DOHH2 (cell line): ENCODE measurements around the gene EXD3.
"Not testable (repeated sequence)": the region's sequence is repeated elsewhere in the genome, so short reads cannot be mapped to it uniquely, and the experiment has no call there.

Source experiments
- H3F3A ChIP-seq: fragments of 200-600 bp; sonication (generic), shearing (Covaris generic); 2 replicates; pipeline ENCODE4 v1.6.0; 2016; ENCODE audit warnings: antibody characterized with exemption, mild to moderate bottlenecking; ENCODE audit not compliant: control insufficient read depth, insufficient read depth
- H3K27ac ChIP-seq: fragments of 200-600 bp; sonication (generic); 2 replicates; pipeline ENCODE4 v1.5.1; 2014; ENCODE audit warnings: low read depth, mild to moderate bottlenecking, low read length, moderate library complexity
- H3K27me3 ChIP-seq: fragments of 200-600 bp; sonication (generic); 2 replicates; pipeline ENCODE4 v1.6.1; 2014; ENCODE audit warnings: mild to moderate bottlenecking, low read length, mixed read lengths; ENCODE audit not compliant: control insufficient read depth
- H3K36me3 ChIP-seq: fragments of 200-600 bp; sonication (generic); 2 replicates; pipeline ENCODE4 v1.6.1; 2014; ENCODE audit warnings: mild to moderate bottlenecking, low read length, moderate library complexity, mixed read lengths; ENCODE audit not compliant: control insufficient read depth
- H3K4me1 ChIP-seq: fragments of 200-600 bp; sonication (generic); 2 replicates; pipeline ENCODE4 v1.6.1; 2014; ENCODE audit warnings: mild to moderate bottlenecking, low read length, mixed read lengths; ENCODE audit not compliant: control insufficient read depth
- H3K4me2 ChIP-seq: fragments of 200-600 bp; sonication (generic); 2 replicates; pipeline ENCODE4 v1.6.0; 2014; ENCODE audit warnings: mild to moderate bottlenecking, low read length, moderate library complexity
- H3K4me3 ChIP-seq: fragments of 200-600 bp; sonication (generic); 2 replicates; pipeline ENCODE4 v1.5.1; 2014; ENCODE audit warnings: mild to moderate bottlenecking, low read length, mixed read lengths
- H3K79me2 ChIP-seq: fragments of 200-600 bp; sonication (generic); 2 replicates; pipeline ENCODE4 v1.6.1; 2014; ENCODE audit warnings: mild to moderate bottlenecking, low read length, mixed read lengths; ENCODE audit not compliant: control insufficient read depth
- H3K9me2 ChIP-seq: fragments of 200-600 bp; sonication (generic); replicated peaks from 2 replicates; pipeline ENCODE4 v1.6.1; 2014; ENCODE audit warnings: mild to moderate bottlenecking, low read length, mixed read lengths; ENCODE audit not compliant: control insufficient read depth
- H3K9me3 ChIP-seq: fragments of 200-600 bp; sonication (generic); 2 replicates; pipeline ENCODE4 v1.6.1; 2014; ENCODE audit warnings: antibody characterized with exemption, low read length, mixed read lengths; ENCODE audit not compliant: control insufficient read depth, insufficient read depth
- H4K20me1 ChIP-seq: fragments of 200-600 bp; sonication (generic); 2 replicates; pipeline ENCODE4 v1.6.0; 2014; ENCODE audit warnings: low read depth, mild to moderate bottlenecking, antibody characterized with exemption, low read length, moderate library complexity; ENCODE audit not compliant: control insufficient read depth, insufficient read depth
- CTCF ChIP-seq: fragments of 200-600 bp; sonication (generic); IDR thresholded peaks from one replicate; pipeline ENCODE4 v1.5.1; 2014; ENCODE audit warnings: antibody characterized with exemption, mild to moderate bottlenecking, low read depth, low read length; ENCODE audit not compliant: poor library complexity, severe bottlenecking
- EZH2phosphoT487 ChIP-seq: fragments of 200-600 bp; sonication (generic); IDR thresholded peaks from 2 replicates; pipeline ENCODE4 v1.6.1; 2017; ENCODE audit warnings: borderline replicate concordance, mild to moderate bottlenecking, antibody characterized with exemption, low read length, moderate library complexity, mixed read lengths

The EXD3 gene

GRCh38 chr9:137331929-137332328 lies 91.0 kb downstream of the EXD3 start:
- H3K9me3 ChIP-seq, result peaks cover 4% of the 10 kb centered on the region
- no peaks in the 10 kb centered on the region for H3K79me2 ChIP-seq
- H3K4me3 ChIP-seq, result no peak overlapping the region
- H4K20me1 ChIP-seq, result no peaks in the 10 kb centered on the region
- H3K9me2 ChIP-seq, result no peaks in the 10 kb centered on the region
- H3K4me1 ChIP-seq, result peaks cover 12% of the 10 kb centered on the region
- no peaks in the 10 kb centered on the region for H3K36me3 ChIP-seq
- H3K27me3 ChIP-seq, result peaks cover 8% of the 10 kb centered on the region
- TF ChIP-seq CTCF, result no peak
- TF ChIP-seq EZH2phosphoT487, result no peak
- H3F3A ChIP-seq, result peaks cover 2% of the 10 kb centered on the region; the same call in 1 of the 2 replicates
- H3K4me2 ChIP-seq, result no peak overlapping the region
- no peak overlapping the region for H3K27ac ChIP-seq

GRCh38 chr9:137330689-137331088 lies 92.3 kb downstream of the EXD3 start:
- H3K4me3 ChIP-seq, result no peak overlapping the region
- H3K9me2 ChIP-seq, result no peaks in the 10 kb centered on the region
- TF ChIP-seq EZH2phosphoT487, result no peak
- no peak for TF ChIP-seq CTCF

DNA sequence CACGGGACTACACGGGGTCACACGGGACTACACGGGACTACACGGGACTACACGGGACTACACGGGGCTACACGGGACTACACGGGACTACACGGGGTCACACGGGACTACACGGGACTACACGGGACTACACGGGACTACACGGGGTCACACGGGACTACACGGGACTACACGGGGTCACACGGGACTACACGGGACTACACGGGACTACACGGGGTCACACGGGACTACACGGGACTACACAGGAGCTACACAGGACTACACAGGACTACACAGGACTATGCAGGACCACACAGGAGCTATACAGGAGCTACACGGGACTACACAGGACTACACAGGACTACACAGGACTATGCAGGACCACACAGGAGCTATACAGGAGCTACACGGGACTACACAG lies 93.4 kb downstream of the EXD3 start:
- not testable (repeated sequence) for H3K27me3 ChIP-seq, H3K9me2 ChIP-seq, H3K79me2 ChIP-seq, H3F3A ChIP-seq, H3K36me3 ChIP-seq, H3K9me3 ChIP-seq, H3K27ac ChIP-seq, H3K4me2 ChIP-seq, H4K20me1 ChIP-seq, H3K4me3 ChIP-seq
- H3K4me1 ChIP-seq, result peaks cover 19% of the 10 kb centered on the region

More at GRCh38 chr9:137330689-137331088, 92.3 kb downstream of the EXD3 start:
- H3K4me1 ChIP-seq, result peaks cover 25% of the 10 kb centered on the region
- H3K27ac ChIP-seq, result no peak overlapping the region
- H3K9me3 ChIP-seq, result no peaks in the 10 kb centered on the region
- H3K36me3 ChIP-seq, result no peaks in the 10 kb centered on the region
- peaks cover 8% of the 10 kb centered on the region for H3K27me3 ChIP-seq
- peaks cover 6% of the 10 kb centered on the region for H3F3A ChIP-seq
- no peaks in the 10 kb centered on the region for H4K20me1 ChIP-seq
- H3K4me2 ChIP-seq, result no peak overlapping the region
- no peaks in the 10 kb centered on the region for H3K79me2 ChIP-seq

GRCh38 chr9:137327641-137328550 lies 95.1 kb downstream of the EXD3 start:
- H4K20me1 ChIP-seq, H3K4me2 ChIP-seq, H3K79me2 ChIP-seq, H3K27ac ChIP-seq, H3K4me3 ChIP-seq, H3K9me3 ChIP-seq, H3K36me3 ChIP-seq, H3F3A ChIP-seq, H3K27me3 ChIP-seq, H3K9me2 ChIP-seq: not testable (repeated sequence)
- peaks cover 18% of the 10 kb centered on the region for H3K4me1 ChIP-seq
